Putamen (tissue), 1 donor: ENCODE results near the gene OXSR1.
"Not testable (repeated sequence)": the region's sequence is repeated elsewhere in the genome, so short reads cannot be mapped to it uniquely, and the experiment has no call there.

ENCODE experiments used
- DNase-seq: peaks from one replicate; pipeline ENCODE4 v3.0.0-alpha.2; 2016; ENCODE audit warnings: low spot score

OXSR1 gene

GRCh38 chr3:38227989-38228388 is 62.7 kb downstream of the OXSR1 start:
- DNase-seq: no peak

GRCh38 chr3:38229036-38229435 is 63.7 kb downstream of the OXSR1 start:
- DNase-seq: no peak

- no peak for DNase-seq
Observed at GRCh38 chr3:38232701-38233100, 67.4 kb downstream of the OXSR1 start.

DNA sequence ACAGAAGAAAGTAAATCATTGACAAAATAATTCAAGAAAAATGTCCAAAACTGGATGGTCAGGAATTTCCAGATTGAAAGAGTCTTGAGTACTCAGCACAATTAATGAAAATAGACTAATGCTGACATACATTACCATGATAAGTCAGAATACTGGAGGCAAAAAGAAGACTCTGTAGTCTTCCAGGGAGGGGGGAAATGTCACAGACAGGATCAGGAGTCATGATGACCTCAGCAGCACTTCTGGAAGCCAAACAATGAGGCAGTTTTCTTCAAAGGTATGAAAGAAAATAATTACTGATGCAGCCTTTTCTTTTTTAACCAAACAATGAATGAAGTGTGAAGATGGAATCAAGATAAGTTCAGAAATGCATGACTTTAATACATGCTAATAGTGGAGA is 70.1 kb downstream of the OXSR1 start:
- no peak for DNase-seq

- DNase-seq: no peak
Observed at GRCh38 chr3:38238416-38239008, 73.2 kb downstream of the OXSR1 start.

- DNase-seq: not testable (repeated sequence)
Observed at GRCh38 chr3:38242812-38243211, 77.5 kb downstream of the OXSR1 start.

DNA sequence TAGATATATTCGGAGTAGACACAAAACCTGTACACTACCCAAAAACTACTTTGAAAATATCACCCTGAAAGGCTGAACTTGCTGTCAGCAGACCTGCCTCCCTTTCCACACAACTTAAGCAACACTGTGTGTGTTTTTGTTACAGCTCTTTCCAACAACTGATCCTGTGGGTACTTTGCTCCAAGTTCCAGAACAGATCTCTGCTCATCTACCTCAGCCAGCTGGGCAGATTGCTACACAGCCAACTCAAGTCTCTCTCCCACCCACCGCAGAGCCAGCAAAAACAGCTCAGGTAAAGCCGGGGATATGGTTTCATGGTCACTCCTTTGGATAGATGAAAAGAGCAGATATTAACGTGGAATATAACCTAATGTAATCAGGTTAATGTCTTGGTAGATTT is 80.6 kb downstream of the OXSR1 start:
- no peak for DNase-seq

- no peak for DNase-seq
Observed at GRCh38 chr3:38247366-38248035, 82.2 kb downstream of the OXSR1 start.

DNA sequence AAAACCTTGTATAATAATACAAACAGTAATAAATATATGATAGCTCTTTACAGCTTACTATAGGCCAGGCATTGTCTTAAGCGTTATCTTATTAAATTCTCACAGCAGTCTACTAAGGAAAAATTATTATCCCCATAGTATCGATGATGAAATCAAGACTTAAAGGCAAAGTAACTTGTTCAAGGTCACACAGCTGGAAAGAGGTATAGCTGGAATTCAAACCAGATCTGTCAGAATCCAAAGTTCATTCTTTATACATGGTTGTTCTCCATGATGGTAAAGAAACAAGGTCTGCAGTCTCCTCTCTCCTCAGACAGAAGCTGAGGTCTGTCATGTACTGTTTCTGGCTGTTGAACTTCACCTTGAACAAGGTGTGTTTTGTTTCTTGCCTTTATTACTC is 84.9 kb downstream of the OXSR1 start:
- DNase-seq: no peak

GRCh38 chr3:38251197-38251596 is 85.9 kb downstream of the OXSR1 start:
- DNase-seq: no peak

GRCh38 chr3:38253704-38254103 is 88.4 kb downstream of the OXSR1 start:
- no peak for DNase-seq

- no peak for DNase-seq
Observed at GRCh38 chr3:38254872-38255271, 89.5 kb downstream of the OXSR1 start.

DNA sequence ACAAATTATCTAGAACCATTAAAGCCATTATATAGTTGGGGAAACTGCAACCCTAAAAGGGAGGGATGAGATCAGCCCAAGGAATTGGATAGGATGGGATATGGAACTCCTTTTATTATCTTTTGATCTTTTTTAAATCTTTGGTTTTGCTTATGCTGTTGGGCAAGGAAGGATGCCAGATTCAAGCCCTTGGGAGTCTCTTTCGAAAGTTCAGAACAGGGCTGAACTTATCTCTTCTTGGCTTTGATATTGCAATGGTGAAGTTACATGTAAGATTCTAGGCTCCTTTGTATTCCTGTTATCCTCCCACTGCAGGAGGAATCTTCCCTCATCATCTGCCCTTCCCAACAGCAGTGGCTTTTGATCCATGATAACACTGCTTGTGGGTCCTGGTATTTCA is 90.3 kb downstream of the OXSR1 start:
- DNase-seq: no peak

DNA sequence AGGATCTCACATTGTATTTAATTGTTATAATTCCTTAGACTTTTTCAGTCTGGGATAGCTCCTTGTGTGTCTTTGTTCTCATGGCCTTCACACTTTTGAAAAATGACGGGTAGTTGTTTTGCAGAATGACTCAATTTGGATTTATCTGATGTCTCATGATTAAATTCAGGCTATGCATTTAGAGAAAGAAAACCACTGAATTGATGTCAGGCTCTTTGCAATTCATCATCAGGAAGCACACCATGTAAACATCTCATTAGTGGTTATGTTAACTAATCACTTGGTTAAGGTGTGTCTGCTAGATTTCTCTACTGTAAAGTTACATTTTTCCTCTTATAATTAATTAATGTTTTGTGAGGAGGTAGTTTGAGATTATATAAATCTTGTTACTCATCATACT is 92.2 kb downstream of the OXSR1 start:
- DNase-seq: no peak

GRCh38 chr3:38260474-38260873 is 95.1 kb downstream of the OXSR1 start:
- DNase-seq: no peak

- DNase-seq: no peak
Observed at GRCh38 chr3:38264353-38264771, 99.0 kb downstream of the OXSR1 start.

DNA sequence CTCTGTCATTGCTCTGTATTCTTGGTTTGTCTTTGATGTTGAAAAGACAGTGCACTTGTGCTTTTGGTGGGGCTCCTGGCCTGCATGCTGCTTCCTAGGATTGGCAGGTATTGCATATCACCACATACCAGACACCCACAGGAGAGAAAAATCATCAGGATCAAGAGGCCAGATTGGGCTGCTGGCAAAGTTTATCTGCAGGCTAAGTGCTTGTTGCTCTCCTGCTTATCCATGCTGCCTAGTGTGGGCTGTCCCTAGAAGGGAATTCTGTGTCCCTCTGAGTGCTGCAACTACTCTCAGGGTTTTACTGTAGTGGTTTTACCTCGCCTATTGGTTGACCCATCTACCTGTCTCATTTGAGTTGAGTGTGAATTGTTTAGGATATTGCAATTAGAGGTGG is 99.4 kb downstream of the OXSR1 start:
- no peak for DNase-seq

DNA sequence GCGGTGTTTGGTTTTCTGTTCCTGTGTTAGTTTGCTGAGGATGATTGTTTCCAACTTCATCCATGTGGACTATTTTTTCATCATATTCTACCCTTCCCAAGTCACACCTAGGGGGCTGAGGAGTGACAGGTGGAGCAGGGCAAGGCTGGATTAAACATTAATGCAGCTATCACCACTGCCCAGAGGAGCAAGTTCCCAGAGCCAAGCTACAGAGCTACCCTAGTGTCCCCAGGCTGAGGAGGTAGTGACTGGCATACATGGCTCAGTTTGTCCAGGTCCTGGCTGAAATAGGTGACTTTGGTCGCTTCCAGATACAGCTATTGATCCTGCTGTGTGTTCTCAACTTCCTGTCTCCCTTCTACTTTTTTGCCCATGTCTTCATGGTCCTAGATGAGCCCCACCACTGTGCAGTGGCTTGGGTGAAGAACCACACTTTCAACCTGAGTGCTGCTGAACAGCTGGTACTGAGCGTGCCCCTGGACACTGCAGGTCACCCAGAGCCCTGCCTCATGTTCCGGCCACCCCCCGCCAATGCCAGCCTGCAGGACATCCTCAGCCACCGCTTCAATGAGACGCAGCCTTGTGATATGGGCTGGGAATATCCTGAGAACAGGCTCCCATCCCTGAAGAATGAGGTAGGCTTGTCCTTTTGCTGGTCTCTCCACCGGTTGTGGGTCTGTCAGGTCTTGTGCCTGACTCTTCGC is 100.4 kb downstream of the OXSR1 start, which contains the start of gene SLC22A13:
SLC22A13 (plus strand) TSS at position 209 of the 704 bp plus-strand sequence; CDS start at position 258, 49 bp downstream.
- no peak for DNase-seq

- DNase-seq: no peak
Observed at GRCh38 chr3:38266810-38267209, 101.5 kb downstream of the OXSR1 start.

- DNase-seq: no peak
Observed at GRCh38 chr3:38267662-38268061, 102.3 kb downstream of the OXSR1 start.

GRCh38 chr3:38268087-38268486 is 102.8 kb downstream of the OXSR1 start:
- DNase-seq: no peak

DNA sequence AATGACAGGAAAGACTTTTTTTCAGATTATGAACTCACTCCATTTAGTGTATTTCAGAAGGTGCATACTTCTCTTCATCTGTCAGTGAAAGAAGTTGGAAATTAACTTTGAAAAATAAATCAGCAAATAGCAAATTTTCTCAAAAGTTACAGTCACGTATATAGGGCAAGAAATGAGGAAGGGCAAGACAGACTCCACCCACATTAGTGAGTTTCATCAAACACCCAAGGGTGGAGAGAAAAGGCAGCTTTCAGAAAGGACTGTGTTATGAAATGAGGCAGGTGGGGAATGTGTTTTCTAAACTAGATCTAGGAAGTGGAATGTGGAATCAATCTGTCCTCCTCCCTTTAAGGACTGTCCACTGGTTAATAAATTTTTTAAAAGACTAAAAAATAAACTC is 103.2 kb downstream of the OXSR1 start:
- DNase-seq: no peak

- DNase-seq: no peak
Observed at GRCh38 chr3:38270606-38271005, 105.3 kb downstream of the OXSR1 start.
